ACC112 (cell line): ENCODE measurements around the gene CMTM7.

Source experiments
- H2AFZ ChIP-seq: fragments of 200-600 bp; sonication (generic); one replicate; pipeline ENCODE4 v1.6.0; 2017; ENCODE audit warnings: antibody characterized with exemption, low read length; ENCODE audit not compliant: unreplicated experiment
- H3K27ac ChIP-seq: fragments of 200-600 bp; sonication (generic); 2 replicates; pipeline ENCODE4 v1.5.1; 2014; ENCODE audit warnings: low read depth, mild to moderate bottlenecking, antibody characterized with exemption, low read length, moderate library complexity
- H3K27me3 ChIP-seq: fragments of 200-600 bp; sonication (generic); 2 replicates; pipeline ENCODE4 v1.6.1; 2014; ENCODE audit warnings: mild to moderate bottlenecking, antibody characterized with exemption, low read length, moderate library complexity, mixed read lengths; ENCODE audit not compliant: insufficient read depth
- H3K36me3 ChIP-seq: fragments of 200-600 bp; sonication (generic); 2 replicates; pipeline ENCODE4 v1.6.1; 2016; ENCODE audit warnings: mild to moderate bottlenecking, antibody characterized with exemption, low read length, moderate library complexity, mixed read lengths; ENCODE audit not compliant: insufficient read depth
- H3K4me1 ChIP-seq: fragments of 200-600 bp; sonication (generic); one replicate; pipeline ENCODE4 v1.6.1; 2016; ENCODE audit warnings: low read length, mixed read lengths; ENCODE audit not compliant: insufficient read depth, unreplicated experiment, control insufficient read depth
- H3K4me3 ChIP-seq: fragments of 200-600 bp; sonication (generic); 2 replicates; pipeline ENCODE4 v1.5.1; 2014; ENCODE audit warnings: mild to moderate bottlenecking, low read depth, low read length
- H3K79me2 ChIP-seq: fragments of 200-600 bp; sonication (generic); one replicate; pipeline ENCODE4 v1.6.0; 2016; ENCODE audit warnings: low read length; ENCODE audit not compliant: control insufficient read depth, unreplicated experiment, insufficient read depth

CMTM7 gene

GRCh38 chr3:32391643-32392535, at the start of gene CMTM7:
Gene CMTM7, plus strand, starts transcription at chr3:32391853. Its CDS starts 54 bp downstream, at chr3:32391907.
- Histone ChIP-seq H3K27me3 (no peaks in the 10 kb centered on the region), H2AFZ (peak within 1 kb of the TSS; percentile 87), H3K36me3 (no peaks in the 10 kb centered on the region), H3K4me1 (peaks cover 14% of the 10 kb centered on the region), H3K27ac (peak within 1 kb of the TSS; percentile 17; the same call in 1 of the 2 replicates), H3K79me2 (peaks cover 39% of the 10 kb centered on the region), H3K4me3 (peak within 1 kb of the TSS; percentile 89)

- Histone ChIP-seq H3K79me2 (no peaks in the 10 kb centered on the region), H3K36me3 (no peaks in the 10 kb centered on the region), H3K27ac (no peak overlapping the region), H3K4me1 (no peaks in the 10 kb centered on the region), H3K4me3 (no peak overlapping the region), H2AFZ (no peak overlapping the region), H3K27me3 (no peaks in the 10 kb centered on the region)
Measured at GRCh38 chr3:32347343-32348125, 44.1 kb upstream of the CMTM7 start.

GRCh38 chr3:32349184-32349583, 42.5 kb upstream of the CMTM7 start:
- Histone ChIP-seq H2AFZ (no peak overlapping the region), H3K79me2 (no peaks in the 10 kb centered on the region), H3K36me3 (no peaks in the 10 kb centered on the region), H3K27ac (no peak overlapping the region), H3K27me3 (no peaks in the 10 kb centered on the region), H3K4me3 (no peak overlapping the region), H3K4me1 (no peaks in the 10 kb centered on the region)

- no peak overlapping the region for H3K27ac ChIP-seq
- no peaks in the 10 kb centered on the region for H3K79me2 ChIP-seq
- no peaks in the 10 kb centered on the region for H3K4me1 ChIP-seq
- no peak overlapping the region for H2AFZ ChIP-seq
- H3K36me3 ChIP-seq = no peaks in the 10 kb centered on the region
- H3K27me3 ChIP-seq = no peaks in the 10 kb centered on the region
- H3K4me3 ChIP-seq = no peak overlapping the region
Measured at GRCh38 chr3:32352563-32352962, 39.1 kb upstream of the CMTM7 start.

- Histone ChIP-seq H3K36me3 (no peaks in the 10 kb centered on the region), H3K4me3 (no peak overlapping the region), H3K79me2 (no peaks in the 10 kb centered on the region), H2AFZ (no peak overlapping the region), H3K4me1 (no peaks in the 10 kb centered on the region), H3K27me3 (no peaks in the 10 kb centered on the region), H3K27ac (no peak overlapping the region)
Measured at GRCh38 chr3:32353351-32353750, 38.3 kb upstream of the CMTM7 start.

- H3K4me1 ChIP-seq = no peaks in the 10 kb centered on the region
- no peak overlapping the region for H3K4me3 ChIP-seq
- no peak overlapping the region for H2AFZ ChIP-seq
- H3K36me3 ChIP-seq = no peaks in the 10 kb centered on the region
- no peak overlapping the region for H3K27ac ChIP-seq
- no peaks in the 10 kb centered on the region for H3K79me2 ChIP-seq
- no peaks in the 10 kb centered on the region for H3K27me3 ChIP-seq
Measured at GRCh38 chr3:32354362-32354778, 37.3 kb upstream of the CMTM7 start.

GRCh38 chr3:32355751-32356291, 35.8 kb upstream of the CMTM7 start:
- H3K4me1 ChIP-seq = no peaks in the 10 kb centered on the region
- H2AFZ ChIP-seq = no peak overlapping the region
- no peak overlapping the region for H3K4me3 ChIP-seq
- H3K27me3 ChIP-seq = no peaks in the 10 kb centered on the region
- H3K79me2 ChIP-seq = no peaks in the 10 kb centered on the region
- H3K36me3 ChIP-seq = no peaks in the 10 kb centered on the region
- no peak overlapping the region for H3K27ac ChIP-seq

- no peaks in the 10 kb centered on the region for H3K4me1 ChIP-seq
- no peaks in the 10 kb centered on the region for H3K36me3 ChIP-seq
- H2AFZ ChIP-seq = no peak overlapping the region
- no peak overlapping the region for H3K27ac ChIP-seq
- H3K79me2 ChIP-seq = no peaks in the 10 kb centered on the region
- no peaks in the 10 kb centered on the region for H3K27me3 ChIP-seq
- H3K4me3 ChIP-seq = no peak overlapping the region
Measured at GRCh38 chr3:32359766-32360492, 31.7 kb upstream of the CMTM7 start.

- no peaks in the 10 kb centered on the region for H3K36me3 ChIP-seq
- H3K79me2 ChIP-seq = no peaks in the 10 kb centered on the region
- no peak overlapping the region for H2AFZ ChIP-seq
- H3K4me1 ChIP-seq = no peaks in the 10 kb centered on the region
- H3K4me3 ChIP-seq = no peak overlapping the region
- H3K27me3 ChIP-seq = no peaks in the 10 kb centered on the region
- H3K27ac ChIP-seq = no peak overlapping the region
Measured at GRCh38 chr3:32360493-32360827, 31.2 kb upstream of the CMTM7 start.

GRCh38 chr3:32366638-32367397, 24.8 kb upstream of the CMTM7 start:
- H3K36me3 ChIP-seq = no peaks in the 10 kb centered on the region
- H3K4me1 ChIP-seq = no peaks in the 10 kb centered on the region
- no peaks in the 10 kb centered on the region for H3K27me3 ChIP-seq
- no peaks in the 10 kb centered on the region for H3K79me2 ChIP-seq
- H3K4me3 ChIP-seq = no peak overlapping the region
- no peak overlapping the region for H2AFZ ChIP-seq
- no peak overlapping the region for H3K27ac ChIP-seq
